Measurements from ENCODE around the gene GABRG3. TPM values are rescaled to one million over a fixed set of nuclear protein-coding genes. Genes with fewer than 3 reads are reported as not detected.

Gene GABRG3
- total and polyA plus RNA-seq, 9 of the 15 experiments (the other 6 are each of a cell fraction or from before 2014, with no cell fraction given) = 4.0 to 15.1 (median 11.2) TPM

GRCh38 chr15:27486051-27486450 is 515.1 kb downstream of the GABRG3 start (continued):
- TF ChIP-seq PRDM10 (IDR thresholded peaks at IDR 0.05; ENCODE audit: partially characterized antibody) (no peak), CEBPZ (IDR thresholded peaks at IDR 0.05; ENCODE audit: borderline replicate concordance, low read depth, low read length) (no peak), FIP1L1 (IDR thresholded peaks at IDR 0.05; ENCODE audit: low read depth, low read length, poor library complexity, severe bottlenecking) (no peak), FOXK2 (conservative IDR thresholded peaks at IDR 0.05 in 1 of 2, IDR thresholded peaks at IDR 0.05 in 1 of 2; ENCODE audit: low read depth in 2 of 2) (no peak), ATF3 (IDR thresholded peaks at IDR 0.05) (no peak), ATF3 (CRISPR knock-in tag; conservative IDR thresholded peaks at IDR 0.05) (no peak)

Data from K562 (cell line).